Brain microvascular endothelial cell (primary cell): ENCODE data around the gene UBE2O.

ENCODE experiments used
- DNase-seq: peaks from one replicate; pipeline ENCODE4 v3.0.0-alpha.2; 2020
- H3K27ac ChIP-seq: fragments of 250-450 bp; sonication (Bioruptor Pico); 2 replicates; pipeline ENCODE4 v1.5.1; 2020; ENCODE audit warnings: mild to moderate bottlenecking, moderate library complexity
- H3K27me3 ChIP-seq: fragments of 250-450 bp; sonication (Bioruptor Pico); replicated peaks from 2 replicates; pipeline ENCODE4 v1.5.1; 2020; ENCODE audit warnings: mild to moderate bottlenecking
- H3K36me3 ChIP-seq: fragments of 250-450 bp; sonication (Bioruptor Pico); replicated peaks from 2 replicates; pipeline ENCODE4 v1.5.1; 2020; ENCODE audit warnings: mild to moderate bottlenecking
- H3K4me3 ChIP-seq: 2 replicates; pipeline ENCODE4 v1.5.1; 2011; ENCODE audit warnings: low read depth, mild to moderate bottlenecking, control low read depth, low read length, moderate library complexity
- CTCF ChIP-seq: IDR thresholded peaks from 2 replicates; pipeline ENCODE4 v1.5.1; 2011; ENCODE audit warnings: low read depth, mild to moderate bottlenecking, moderate library complexity, low read length, control low read depth, inconsistent platforms; ENCODE audit errors: missing control alignments
- in situ Hi-C: cut with HindIII; loops from 2 replicates; pipeline ENCODE4 v1.10.0; 2017; ENCODE audit warnings: low sequenced_read_pairs, low pct_ligation_motif_present

UBE2O gene

DNA sequence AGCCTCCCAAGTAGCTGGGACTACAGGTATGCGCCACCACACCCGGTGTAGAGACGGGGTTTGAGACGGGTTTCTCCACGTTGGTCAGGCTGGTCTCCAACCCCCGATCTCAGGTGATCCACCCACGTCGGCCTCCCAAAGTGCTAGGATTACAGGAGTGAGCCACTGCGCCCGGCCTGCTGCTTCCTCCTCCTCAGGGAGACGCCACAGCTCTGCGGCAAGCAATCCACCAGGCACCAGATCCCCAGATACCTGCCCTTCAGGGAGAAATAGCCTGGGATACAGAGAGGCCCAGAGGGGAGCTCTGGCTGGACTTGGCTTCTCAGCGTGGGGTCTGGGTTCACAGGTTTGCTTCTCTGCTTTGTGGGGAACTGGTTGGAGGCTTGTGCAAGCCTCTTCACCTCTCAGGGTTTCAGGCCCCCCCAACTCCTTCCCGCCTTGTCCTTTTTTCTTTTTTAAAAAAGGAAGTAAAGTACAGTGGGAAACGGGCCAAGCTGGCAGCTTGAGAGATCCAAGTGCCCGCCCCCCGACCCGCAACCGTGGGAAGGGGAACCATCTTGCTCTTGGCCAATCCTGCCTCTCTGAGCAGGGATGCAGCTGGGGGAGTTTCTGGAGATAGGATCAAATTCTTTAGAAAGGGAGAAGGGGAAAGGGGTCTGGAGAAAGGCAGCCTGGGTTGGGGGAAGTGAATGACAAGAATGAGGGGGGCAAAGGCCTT, 71.2 kb downstream of the UBE2O start:
- TF ChIP-seq CTCF: no peak
- Histone ChIP-seq H3K27ac (peak overlapping the region; percentile 99), H3K4me3 (peak overlapping the region; percentile 94), H3K36me3 (peaks cover 12% of the 10 kb centered on the region), H3K27me3 (no peaks in the 10 kb centered on the region)
- in situ Hi-C loops: no loop called here
- no peak for DNase-seq

- H3K36me3 ChIP-seq: no peaks in the 10 kb centered on the region
- H3K27me3 ChIP-seq: no peaks in the 10 kb centered on the region
- no peak for DNase-seq
- no peak overlapping the region for H3K4me3 ChIP-seq
- in situ Hi-C loops: no loop called here
- no peak for TF ChIP-seq CTCF
- no peak overlapping the region for H3K27ac ChIP-seq
Measured at GRCh38 chr17:76379646-76380376, 73.1 kb downstream of the UBE2O start.

- Histone ChIP-seq H3K4me3 (no peak overlapping the region), H3K27me3 (no peaks in the 10 kb centered on the region), H3K27ac (no peak overlapping the region), H3K36me3 (no peaks in the 10 kb centered on the region)
- no peak for DNase-seq
- in situ Hi-C loops: no loop called here
- no peak for TF ChIP-seq CTCF
Measured at GRCh38 chr17:76379275-76379641, 73.7 kb downstream of the UBE2O start.

GRCh38 chr17:76378548-76379274, 74.2 kb downstream of the UBE2O start:
- no peak for DNase-seq
- in situ Hi-C loops: no loop called here
- no peak for TF ChIP-seq CTCF
- Histone ChIP-seq H3K4me3 (no peak overlapping the region), H3K27ac (no peak overlapping the region), H3K36me3 (no peaks in the 10 kb centered on the region), H3K27me3 (no peaks in the 10 kb centered on the region)

DNA sequence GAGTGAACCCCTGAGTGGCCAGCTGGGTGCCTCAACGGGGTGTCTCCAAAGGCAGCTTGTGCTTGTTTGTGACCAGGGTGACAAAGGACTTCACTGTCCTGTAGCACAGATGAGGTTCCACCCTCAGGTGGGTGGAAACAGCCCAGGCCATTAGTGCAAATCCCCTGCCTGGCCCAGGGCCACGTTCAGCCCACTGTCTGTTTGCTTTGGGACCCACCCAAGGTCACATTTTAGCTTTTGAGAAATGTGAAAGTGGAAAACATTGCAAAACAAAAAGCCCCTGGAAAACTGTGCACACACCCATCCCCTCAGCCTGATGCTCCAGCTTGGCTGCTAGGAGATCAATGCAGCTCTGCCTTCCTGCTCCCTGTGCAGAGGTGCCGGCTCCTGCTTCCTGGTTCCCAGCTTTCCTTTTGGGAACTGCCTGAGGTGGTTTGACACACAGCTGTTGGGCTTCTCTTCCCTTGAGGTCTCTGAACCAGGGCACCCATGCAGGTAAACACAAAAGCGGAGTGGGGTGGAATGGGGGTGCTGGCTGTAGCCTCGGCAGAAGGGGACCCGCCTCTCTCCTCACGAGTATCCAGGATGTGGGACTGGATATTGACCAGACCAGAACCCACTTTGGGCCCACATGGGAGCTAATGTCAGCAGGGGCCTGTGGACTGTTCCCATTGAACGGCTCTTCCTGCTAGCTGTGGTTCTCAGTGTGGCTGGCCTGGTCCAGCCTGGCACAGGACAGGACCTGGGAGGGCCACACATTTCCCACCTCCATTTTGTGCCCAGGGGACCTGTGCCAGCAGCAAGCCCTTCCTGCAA, 76.4 kb downstream of the UBE2O start:
- Histone ChIP-seq H3K4me3 (no peak overlapping the region), H3K27me3 (no peaks in the 10 kb centered on the region), H3K27ac (peak overlapping the region; percentile 43), H3K36me3 (no peaks in the 10 kb centered on the region)
- DNase-seq: no peak
- in situ Hi-C loops: no loop called here
- no peak for TF ChIP-seq CTCF
